ENCODE measurements around the gene MRTFA. TPM values are rescaled to one million over a fixed set of nuclear protein-coding genes. Genes with fewer than 3 reads are reported as not detected.
A peak's percentile ranks its signal among the peaks of the same experiment; 100 is the strongest.

MRTFA gene
- total RNA-seq, 1 donor from 2014 or later, result 115 TPM

GRCh38 chr22:40486962-40487602 lies 149.4 kb downstream of the MRTFA start:
- no peaks in the 10 kb centered on the region for H3K9me3 Mint-ChIP-seq
- H3K27me3 Mint-ChIP-seq, result no peaks in the 10 kb centered on the region
- no peak for DNase-seq
- POLR2A ChIA-PET, result interaction anchor here (0.9 to 1.2 kb wide), 2 partner anchors 30 to 49 kb away, joined by 3 to 4 read pairs; no protein-coding TSS in a partner anchor
- no peak for TF ChIP-seq CTCF (IDR thresholded peaks at IDR 0.05)
- CTCF ChIA-PET, result interaction anchor here (0.8 to 4.5 kb wide), 7 partner anchors 24 to 159 kb away, joined by 3 to 59 read pairs (median 4); no protein-coding TSS in a partner anchor
- intact Hi-C loops (cut with micrococcal nuclease), result loop anchor here (1.0 kb wide), 2 partner anchors 24 to 51 kb away; no protein-coding TSS in a partner anchor
- peaks cover 28% of the 10 kb centered on the region for H3K4me1 Mint-ChIP-seq
- H3K36me3 Mint-ChIP-seq (ENCODE audit: low read depth), result peaks cover 12% of the 10 kb centered on the region
- H3K4me3 Mint-ChIP-seq, result no peak overlapping the region
- no peak for ATAC-seq (ENCODE audit: low read depth)
- peak overlapping the region; percentile 36 for H3K27ac Mint-ChIP-seq

GRCh38 chr22:40485813-40486667 lies 150.5 kb downstream of the MRTFA start:
- Mint-ChIP-seq H3K27me3 (no peaks in the 10 kb centered on the region), H3K4me3 (no peak overlapping the region)
- POLR2A ChIA-PET, result no interaction called here

GRCh38 chr22:40484906-40485669 lies 151.4 kb downstream of the MRTFA start:
- peaks cover 20% of the 10 kb centered on the region for H3K4me1 Mint-ChIP-seq
- DNase-seq (no peak), ATAC-seq (ENCODE audit: low read depth) (no peak)
- H3K36me3 Mint-ChIP-seq (ENCODE audit: low read depth), result peaks cover 12% of the 10 kb centered on the region
- POLR2A ChIA-PET, result no interaction called here
- H3K4me3 Mint-ChIP-seq, result no peak overlapping the region
- CTCF ChIA-PET, result interaction anchor here (1.6 to 4.5 kb wide), 2 partner anchors 48 kb away, joined by 7 to 59 read pairs; no protein-coding TSS in a partner anchor
- intact Hi-C loops (cut with micrococcal nuclease), result no loop called here
- H3K27me3 Mint-ChIP-seq, result no peaks in the 10 kb centered on the region
- no peak overlapping the region for H3K27ac Mint-ChIP-seq
- no peak for TF ChIP-seq CTCF (IDR thresholded peaks at IDR 0.05)
- H3K9me3 Mint-ChIP-seq, result no peaks in the 10 kb centered on the region

More at GRCh38 chr22:40485813-40486667, 150.5 kb downstream of the MRTFA start:
- TF ChIP-seq CTCF (IDR thresholded peaks at IDR 0.05), result no peak
- DNase-seq, result no peak
- no peak for ATAC-seq (ENCODE audit: low read depth)
- intact Hi-C loops (cut with micrococcal nuclease), result no loop called here
- Mint-ChIP-seq H3K36me3 (ENCODE audit: low read depth) (peaks cover 12% of the 10 kb centered on the region), H3K9me3 (no peaks in the 10 kb centered on the region), H3K27ac (no peak overlapping the region), H3K4me1 (peaks cover 21% of the 10 kb centered on the region)
- CTCF ChIA-PET, result interaction anchor here (0.8 to 4.5 kb wide), 4 partner anchors 48 to 71 kb away, joined by 4 to 59 read pairs (median 5); no protein-coding TSS in a partner anchor

GRCh38 chr22:40482886-40483285 lies 153.6 kb downstream of the MRTFA start:
- Mint-ChIP-seq H3K36me3 (ENCODE audit: low read depth) (peaks cover 12% of the 10 kb centered on the region), H3K27ac (no peak overlapping the region), H3K4me1 (peaks cover 28% of the 10 kb centered on the region), H3K27me3 (no peaks in the 10 kb centered on the region), H3K9me3 (no peaks in the 10 kb centered on the region), H3K4me3 (no peak overlapping the region)
- TF ChIP-seq CTCF (IDR thresholded peaks at IDR 0.05), result no peak
- CTCF ChIA-PET, result interaction anchor here (0.7 kb wide), 1 partner anchor 227 kb away, joined by 3 read pairs; no protein-coding TSS in a partner anchor
- DNase-seq (no peak), ATAC-seq (ENCODE audit: low read depth) (no peak)
- POLR2A ChIA-PET, result no interaction called here
- intact Hi-C loops (cut with micrococcal nuclease), result no loop called here

All from activated B cell treated with CpG ODN at 0.5 μM for 24 hours (primary cell).